HG02571 (cell line): ENCODE results near the gene STUB1.

Experiments
- ATAC-seq: cut with Tn5 transposase; IDR thresholded peaks from one replicate; pipeline ENCODE4 v1.9.1; 2021; ENCODE audit warnings: mild to moderate bottlenecking, moderate library complexity; ENCODE audit not compliant: unreplicated experiment

Gene STUB1

GRCh38 chr16:662597-662996 lies 17.6 kb upstream of the STUB1 start:
- no peak for ATAC-seq

- no peak for ATAC-seq
These were observed 13.6 kb upstream of the STUB1 start for GRCh38 chr16:666572-666971.

- no peak for ATAC-seq
These were observed 13.0 kb upstream of the STUB1 start for GRCh38 chr16:667113-667779.

- ATAC-seq = peak; percentile 73
These were observed 12.3 kb upstream of the STUB1 start, which contains the start of gene RHOT2 for GRCh38 chr16:667780-668518. Gene RHOT2, plus strand, starts transcription at chr16:668132. Its CDS starts 68 bp downstream, at chr16:668200.

- ATAC-seq = no peak
These were observed 11.6 kb upstream of the STUB1 start for GRCh38 chr16:668519-669171.

- no peak for ATAC-seq
These were observed 10.5 kb upstream of the STUB1 start for GRCh38 chr16:669666-670065.

GRCh38 chr16:670485-671352 lies 9.5 kb upstream of the STUB1 start:
- no peak for ATAC-seq

GRCh38 chr16:671353-672131 lies 8.7 kb upstream of the STUB1 start:
- ATAC-seq = no peak

GRCh38 chr16:672371-672770 lies 7.8 kb upstream of the STUB1 start:
- ATAC-seq = no peak

- no peak for ATAC-seq
These were observed 7.4 kb upstream of the STUB1 start for GRCh38 chr16:672851-673250.

- ATAC-seq = no peak
These were observed 6.7 kb upstream of the STUB1 start for GRCh38 chr16:673399-673991.

GRCh38 chr16:674214-674881 lies 5.9 kb upstream of the STUB1 start:
- no peak for ATAC-seq

- ATAC-seq = no peak
These were observed 5.0 kb upstream of the STUB1 start, which contains the start of gene RHBDL1 for GRCh38 chr16:674968-675883. Gene RHBDL1, plus strand, starts transcription at chr16:675671. Its CDS starts 120 bp downstream, at chr16:675791.

- no peak for ATAC-seq
These were observed 4.2 kb upstream of the STUB1 start for GRCh38 chr16:675884-676564.

GRCh38 chr16:676565-676902 lies 3.7 kb upstream of the STUB1 start:
- ATAC-seq = no peak

GRCh38 chr16:676913-677312 lies 3.3 kb upstream of the STUB1 start:
- ATAC-seq = no peak

GRCh38 chr16:677316-678190 lies 2.7 kb upstream of the STUB1 start:
- ATAC-seq = no peak
